NCI-H2171 (cell line): ENCODE data around the gene RAMACL.
"Not testable (repeated sequence)": the region's sequence is repeated elsewhere in the genome, so short reads cannot be mapped to it uniquely, and the experiment has no call there.

ENCODE experiments used
- DNase-seq: peaks from one replicate; lab custom pipeline; 2025; lab: John Stamatoyannopoulos, UW

The RAMACL gene

DNA sequence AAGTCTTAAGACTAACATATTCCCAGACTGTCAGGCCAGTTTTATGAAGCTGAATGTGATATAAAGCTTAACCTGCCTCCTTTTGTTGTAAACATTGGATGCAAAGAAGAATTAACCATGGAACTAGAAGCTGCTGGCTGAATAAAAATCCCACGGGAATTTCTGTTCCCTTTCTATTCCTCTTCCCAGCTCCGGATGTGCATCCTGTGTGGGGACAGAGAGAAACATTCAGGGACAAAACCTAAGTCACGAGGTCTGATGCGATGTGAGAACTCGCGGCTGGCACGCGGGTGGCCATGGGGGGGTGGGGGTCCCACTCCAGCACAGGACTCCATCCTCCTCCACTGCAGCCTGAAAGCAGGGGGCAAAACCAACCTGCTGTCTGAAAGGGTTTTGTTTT lies 32.2 kb downstream of the RAMACL start:
- DNase-seq, result no peak

DNA sequence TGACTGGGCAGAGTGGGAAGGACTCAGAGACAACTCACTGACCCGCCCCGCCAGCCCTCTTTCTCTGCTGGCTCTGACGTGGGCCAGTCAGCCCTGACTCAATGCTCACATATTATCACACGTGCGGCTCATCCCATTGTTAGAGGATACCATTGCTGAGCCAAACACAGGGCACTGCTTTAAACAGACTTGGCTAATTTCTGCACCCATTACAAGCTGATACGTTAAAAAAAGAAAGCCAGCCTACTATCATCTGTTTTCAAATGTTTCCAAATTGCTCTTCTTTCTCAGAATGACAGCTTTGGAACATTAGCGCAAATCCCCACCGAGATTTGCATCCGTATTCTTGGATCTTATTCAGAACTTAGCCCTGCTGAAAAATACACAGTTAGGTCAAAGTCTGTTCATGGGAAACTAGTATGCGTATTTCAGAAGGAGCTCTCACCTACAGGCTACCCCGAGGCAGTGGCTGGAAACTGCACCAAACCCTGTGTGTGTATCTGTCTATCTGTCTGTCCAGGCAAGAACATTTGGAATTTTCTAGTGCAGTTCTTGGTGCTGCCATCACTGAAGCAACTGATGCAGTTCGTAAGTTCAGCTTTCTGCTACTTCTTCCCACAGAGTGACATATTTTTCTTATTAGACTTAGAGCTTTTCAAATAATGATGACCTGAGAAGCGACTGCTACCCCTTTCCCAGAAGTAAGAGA lies 32.8 kb downstream of the RAMACL start:
- DNase-seq, result no peak

DNA sequence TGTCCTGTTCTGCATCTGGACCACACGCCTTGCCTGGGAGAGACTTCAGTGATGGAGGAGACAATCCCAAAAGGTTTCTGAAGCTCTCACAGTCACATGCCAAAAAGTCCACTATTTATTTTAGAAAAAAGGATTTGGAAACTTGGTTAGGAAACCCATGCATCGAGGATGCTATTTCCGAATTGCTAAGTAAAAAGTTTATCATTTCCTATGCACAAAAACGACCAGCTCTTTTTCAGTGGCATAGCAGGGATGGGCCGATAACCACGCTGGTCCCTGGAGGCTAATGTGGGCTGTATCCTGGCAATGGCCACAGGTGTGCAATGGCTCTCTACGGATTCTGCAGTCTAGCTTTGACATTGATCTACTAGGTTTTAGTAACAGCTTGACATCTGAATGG lies 33.9 kb downstream of the RAMACL start:
- DNase-seq, result no peak

DNA sequence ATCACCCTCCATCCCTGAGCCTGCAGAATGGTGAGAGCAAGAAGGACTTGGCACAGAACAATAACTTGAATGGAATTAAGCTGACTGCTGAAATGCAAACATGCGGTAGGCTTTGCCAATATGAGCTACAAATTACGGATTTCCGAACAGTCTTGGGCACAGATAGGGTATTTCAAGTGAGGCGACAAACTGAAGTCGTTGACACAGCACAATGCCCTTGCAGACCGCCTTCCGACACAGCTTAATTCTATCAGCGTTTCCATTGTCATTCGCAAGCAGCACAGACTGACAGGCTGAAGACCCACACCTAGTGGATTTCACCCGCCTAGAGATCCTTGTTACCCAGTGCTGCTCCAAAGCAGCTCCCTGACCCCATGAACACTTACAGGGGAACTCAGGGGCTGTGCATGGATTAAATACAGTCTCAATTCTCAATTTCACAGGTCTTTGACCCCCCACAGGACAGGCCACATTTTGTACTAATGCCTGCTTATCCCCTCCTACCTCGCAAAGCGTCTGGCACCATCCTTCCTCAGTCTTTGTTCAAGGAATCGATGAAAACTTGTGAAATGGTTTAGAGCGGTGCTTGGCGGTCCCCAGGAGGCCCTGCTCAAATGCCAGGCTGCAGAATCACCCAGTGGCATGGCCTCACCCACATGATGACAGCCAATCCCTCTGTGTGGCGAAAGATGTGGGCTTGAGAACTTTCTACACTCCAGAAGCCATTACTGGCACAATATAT lies 34.6 kb downstream of the RAMACL start:
- DNase-seq, result no peak

DNA sequence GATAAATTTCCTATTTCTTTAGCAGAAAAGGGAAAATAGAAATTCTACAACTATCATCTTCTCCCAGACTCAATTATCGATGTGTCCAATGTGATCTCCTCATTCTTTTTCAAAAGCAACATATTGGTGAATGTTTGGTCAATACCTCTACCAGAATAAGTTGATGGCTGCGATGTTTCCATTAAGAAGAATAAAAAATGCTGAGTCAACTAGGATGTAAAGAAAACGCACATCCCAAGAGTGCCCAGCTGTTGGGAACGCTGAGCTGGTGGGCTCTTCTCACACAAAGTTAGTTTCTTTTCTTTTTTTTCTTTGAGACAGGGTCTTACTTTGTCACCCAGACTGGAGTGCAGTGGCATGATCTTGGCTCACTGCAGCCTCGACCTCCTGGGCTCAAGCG lies 39.8 kb downstream of the RAMACL start:
- DNase-seq, result no peak

DNA sequence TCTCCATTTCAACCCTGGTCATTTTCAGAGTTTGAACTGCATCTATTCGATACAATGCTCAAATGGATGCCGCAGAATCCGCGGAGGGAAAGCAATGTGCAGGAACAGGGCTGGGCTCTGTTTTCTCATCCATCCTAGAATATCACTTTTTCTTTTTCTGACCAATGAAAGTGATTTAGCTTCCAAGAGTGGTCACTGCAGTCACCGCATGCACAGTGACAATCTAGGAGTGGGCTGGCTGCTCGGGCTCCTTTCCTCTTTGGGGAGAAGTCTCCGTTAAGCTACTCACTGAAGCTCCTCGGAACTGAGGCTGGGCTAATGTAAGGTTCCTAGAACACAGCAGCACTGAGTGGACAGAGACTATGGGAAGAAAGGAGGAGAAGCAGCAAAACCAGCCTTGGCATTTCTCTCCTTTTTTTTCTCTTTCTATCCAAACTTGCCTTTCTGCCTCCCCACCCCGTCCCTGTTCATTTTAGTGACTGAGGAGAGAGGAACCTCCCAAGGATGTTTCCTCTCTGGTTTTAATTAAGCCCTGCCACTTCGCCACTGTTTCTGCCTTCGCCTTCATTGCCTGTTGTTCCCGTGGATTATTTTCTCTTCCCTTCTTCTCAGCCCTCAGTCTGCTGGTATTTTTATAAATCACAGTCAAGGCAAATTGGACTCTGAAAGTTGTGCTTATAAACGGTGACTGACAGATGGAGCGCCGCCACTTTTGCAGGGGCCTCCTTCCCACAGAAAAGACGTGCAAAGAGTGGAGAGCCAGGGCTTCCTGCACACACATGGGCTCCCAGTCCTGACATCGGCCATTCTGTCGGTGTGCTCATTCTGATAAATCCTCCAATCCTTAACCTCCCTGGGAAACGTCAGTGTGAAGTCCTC lies 41.1 kb downstream of the RAMACL start:
- DNase-seq, result no peak

DNA sequence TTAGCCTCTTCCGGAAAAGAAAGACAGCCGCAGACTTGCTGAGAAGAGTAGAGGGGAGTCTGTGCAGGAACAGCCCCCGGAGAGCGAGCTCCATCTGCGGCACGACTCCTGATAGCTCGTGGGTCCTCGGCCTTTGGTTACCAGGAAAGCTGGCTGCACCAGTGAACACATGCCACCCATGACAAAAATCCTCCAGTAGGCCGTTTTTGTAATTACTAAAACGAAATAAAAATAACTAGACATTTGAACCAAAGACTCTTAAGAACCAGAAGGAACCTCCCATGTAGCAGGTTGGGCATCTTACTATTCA lies 42.2 kb downstream of the RAMACL start:
- DNase-seq, result no peak

DNA sequence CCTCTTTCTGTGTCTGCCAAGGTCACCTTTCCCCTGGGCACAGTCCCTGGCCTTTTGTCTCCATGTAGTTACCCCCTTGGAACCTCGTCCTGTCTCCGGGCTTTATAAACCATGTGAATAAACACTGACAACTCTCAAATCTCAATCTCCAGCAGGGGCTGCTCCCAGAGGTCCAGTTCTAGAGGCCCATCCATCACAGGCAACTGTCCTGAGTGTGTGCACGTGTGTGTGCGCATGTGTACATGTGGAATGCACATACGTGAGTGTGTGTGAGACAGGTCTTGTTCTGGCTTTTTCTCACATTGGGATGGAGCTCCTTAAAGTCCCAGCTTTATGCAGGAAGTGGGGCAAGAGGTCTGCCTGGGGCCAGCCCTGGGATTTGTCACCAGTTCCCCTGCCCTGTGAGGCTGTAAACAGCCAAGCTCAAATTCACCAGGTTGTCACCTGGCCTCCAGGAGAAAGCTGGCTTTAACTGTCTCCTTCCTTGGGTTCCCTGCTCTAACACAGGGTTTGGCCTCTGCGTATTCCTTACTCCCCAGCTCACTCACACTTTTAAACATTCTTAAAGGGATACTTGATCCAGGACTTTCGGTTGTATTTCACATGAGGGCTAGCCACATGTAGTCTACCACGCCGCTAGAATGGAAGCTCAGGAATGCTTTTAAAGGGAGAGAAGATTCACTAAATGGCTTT lies 42.7 kb downstream of the RAMACL start:
- no peak for DNase-seq

DNA sequence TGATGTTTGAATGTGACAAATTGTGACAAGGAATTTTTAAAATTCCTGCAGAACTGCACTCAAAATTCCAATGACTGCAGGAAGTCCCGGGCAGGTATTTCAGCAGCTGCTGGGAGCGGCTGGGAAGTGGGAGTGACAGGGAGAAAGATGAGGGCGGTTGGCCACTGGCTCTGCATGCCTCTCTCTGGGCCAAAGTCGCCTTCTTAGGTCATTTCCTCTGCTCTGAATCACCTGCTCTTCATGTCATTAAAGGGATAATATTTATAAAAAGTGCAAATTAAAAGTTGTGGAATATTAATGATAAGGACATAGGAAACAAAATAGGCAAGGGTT lies 43.9 kb downstream of the RAMACL start:
- no peak for DNase-seq

DNA sequence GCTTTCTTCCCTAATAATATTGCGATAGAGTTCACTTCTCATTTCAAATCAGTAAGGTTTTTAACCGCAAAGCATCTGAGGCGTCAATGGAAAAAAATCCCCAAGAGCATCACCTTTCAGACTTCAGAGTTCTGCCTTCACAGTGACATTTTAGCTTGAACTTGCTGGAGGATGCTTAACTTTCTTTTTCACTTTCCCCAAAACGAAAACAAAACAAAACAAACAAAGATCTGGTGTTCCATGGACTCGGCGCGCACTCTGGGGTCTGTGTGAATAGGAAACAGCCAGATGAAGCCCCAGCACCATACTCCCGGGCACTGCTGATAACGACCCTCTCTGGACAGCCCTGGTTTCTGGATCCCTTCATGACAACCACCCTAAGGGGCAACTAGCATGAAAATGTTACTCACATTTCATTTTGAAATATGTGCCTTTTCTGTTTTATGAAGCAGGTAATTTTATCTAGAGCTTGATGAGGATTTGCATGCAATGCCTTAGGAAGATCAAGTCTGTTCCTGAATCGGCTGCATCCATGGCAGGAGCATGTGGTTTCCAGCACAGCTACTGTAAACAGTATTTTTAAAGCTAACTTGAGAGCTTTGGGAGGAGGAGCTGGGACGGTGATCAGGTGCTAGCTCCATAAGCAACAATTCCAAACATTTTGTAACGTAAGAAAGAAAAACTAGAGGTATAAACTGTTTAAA lies 44.5 kb downstream of the RAMACL start:
- DNase-seq, result no peak

DNA sequence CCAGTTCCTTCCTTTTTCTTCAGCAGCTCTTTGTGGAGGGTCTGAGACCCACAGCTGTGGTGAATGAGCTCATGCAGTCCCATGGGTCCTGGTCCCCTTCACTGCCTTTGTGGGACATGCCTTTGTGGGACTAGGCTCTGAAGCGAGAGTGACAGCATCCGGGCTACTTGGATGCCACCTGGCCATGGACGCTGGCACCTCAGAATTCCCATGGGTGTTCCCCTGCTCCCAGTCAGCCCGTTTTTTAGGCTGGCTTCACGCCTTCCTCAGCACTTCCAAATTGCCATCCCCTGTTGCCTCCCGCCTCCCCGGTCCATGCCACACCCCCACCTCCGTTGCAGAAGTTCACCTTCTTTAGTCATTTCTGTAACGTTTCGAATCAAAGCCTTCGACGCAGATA lies 45.1 kb downstream of the RAMACL start:
- DNase-seq, result no peak

DNA sequence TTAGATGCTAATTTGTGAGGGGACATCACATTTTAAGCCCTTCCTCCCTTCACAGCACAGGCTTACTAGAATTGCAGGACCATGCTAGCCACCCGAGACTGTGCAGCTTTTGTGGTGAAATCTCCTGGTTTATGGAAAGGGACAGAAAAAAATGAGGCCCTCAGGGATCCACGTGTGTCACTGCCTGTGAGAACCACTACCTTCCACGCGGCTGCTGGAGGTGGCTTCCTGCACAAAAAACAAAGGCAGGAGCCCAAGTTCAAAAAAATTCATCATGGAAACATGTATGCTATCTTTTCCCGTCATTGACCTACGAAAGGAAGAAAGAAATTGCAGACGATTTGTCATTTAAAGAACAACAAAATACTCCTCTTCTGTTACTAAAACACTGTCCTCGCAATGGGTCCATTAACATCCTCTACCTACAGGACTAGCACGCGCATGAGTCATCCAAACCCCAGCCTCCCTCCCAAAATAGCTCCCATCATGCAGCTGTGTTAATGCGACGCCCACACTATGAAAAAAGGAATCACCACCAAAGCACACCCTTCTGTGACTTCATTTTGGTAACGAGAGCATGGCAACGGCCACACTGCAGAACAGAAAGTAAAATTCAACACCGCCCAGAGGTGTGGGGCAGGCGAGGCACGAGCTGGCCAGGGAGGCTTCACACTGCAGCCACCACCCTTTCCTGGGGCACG lies 45.7 kb downstream of the RAMACL start:
- DNase-seq, result no peak

DNA sequence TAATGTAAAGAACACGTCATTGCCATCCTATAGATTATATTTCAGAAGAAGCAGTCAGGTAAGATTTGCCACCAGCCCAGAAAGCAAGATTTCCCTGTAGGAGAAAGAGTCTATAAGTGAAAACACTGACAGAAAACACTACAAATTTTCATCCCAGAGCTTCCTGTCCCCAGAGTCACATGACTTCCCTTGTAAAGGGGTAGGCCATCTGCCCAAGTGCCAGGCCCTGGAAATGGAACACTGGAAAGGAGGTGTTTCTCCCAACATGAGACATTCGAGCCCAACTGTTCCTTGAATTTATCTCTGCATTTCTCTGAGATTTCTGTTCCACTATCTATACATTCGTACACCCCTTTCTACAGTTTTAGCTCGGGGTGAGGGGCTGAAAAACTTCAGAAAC lies 46.9 kb downstream of the RAMACL start:
- no peak for DNase-seq

DNA sequence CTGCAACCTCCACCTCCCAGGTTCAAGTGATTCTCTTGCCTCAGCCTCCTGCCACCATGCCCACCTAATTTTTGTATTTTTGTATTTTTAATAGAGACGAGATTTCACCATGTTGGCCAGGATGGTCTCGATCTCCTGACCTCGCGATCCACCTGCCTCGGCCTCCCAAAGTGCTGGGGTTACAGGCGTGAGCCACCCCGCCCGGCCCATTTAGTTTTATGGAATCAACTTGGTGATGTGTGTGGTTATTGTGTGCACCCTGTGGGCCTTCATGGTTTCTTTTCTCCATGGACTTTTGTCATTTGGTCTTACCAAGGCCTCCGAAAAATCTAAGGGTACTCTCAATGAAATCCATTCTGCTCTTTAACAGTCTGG lies 47.5 kb downstream of the RAMACL start:
- DNase-seq, result not testable (repeated sequence)

DNA sequence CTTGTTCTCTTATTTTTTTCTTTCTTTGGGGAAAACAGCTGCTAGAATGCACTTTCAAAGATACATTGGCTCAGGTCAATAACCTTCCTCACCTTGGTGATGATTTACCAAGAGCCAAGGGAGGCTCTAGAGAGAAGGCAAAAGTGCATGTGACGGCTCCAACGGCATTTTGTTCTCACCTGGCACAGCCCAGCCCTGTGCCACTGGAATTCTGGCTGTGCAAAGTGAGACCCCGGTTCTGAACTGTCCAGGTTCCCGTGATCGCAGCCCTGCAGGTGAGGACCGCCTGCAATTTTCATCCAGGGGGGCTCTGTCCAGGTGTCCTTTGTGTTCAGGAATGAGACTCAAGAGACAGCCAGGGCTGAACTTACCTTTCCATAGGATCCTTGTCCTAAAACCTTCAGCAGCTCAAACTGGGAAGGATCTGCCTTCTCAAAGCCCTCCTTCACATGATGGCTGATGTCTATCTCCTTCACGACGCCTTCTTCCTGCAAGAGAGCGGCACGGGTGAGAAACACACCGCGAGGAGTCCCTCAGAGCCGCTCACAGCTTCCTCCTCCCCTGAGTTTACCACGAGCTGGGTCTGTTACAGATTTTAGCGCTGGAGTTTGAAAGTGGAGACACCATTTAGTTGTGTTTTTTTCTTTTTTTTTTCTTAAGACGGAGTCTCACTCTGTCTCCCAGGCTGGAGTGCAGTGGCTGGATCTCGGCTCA lies 48.0 kb downstream of the RAMACL start:
- no peak for DNase-seq

DNA sequence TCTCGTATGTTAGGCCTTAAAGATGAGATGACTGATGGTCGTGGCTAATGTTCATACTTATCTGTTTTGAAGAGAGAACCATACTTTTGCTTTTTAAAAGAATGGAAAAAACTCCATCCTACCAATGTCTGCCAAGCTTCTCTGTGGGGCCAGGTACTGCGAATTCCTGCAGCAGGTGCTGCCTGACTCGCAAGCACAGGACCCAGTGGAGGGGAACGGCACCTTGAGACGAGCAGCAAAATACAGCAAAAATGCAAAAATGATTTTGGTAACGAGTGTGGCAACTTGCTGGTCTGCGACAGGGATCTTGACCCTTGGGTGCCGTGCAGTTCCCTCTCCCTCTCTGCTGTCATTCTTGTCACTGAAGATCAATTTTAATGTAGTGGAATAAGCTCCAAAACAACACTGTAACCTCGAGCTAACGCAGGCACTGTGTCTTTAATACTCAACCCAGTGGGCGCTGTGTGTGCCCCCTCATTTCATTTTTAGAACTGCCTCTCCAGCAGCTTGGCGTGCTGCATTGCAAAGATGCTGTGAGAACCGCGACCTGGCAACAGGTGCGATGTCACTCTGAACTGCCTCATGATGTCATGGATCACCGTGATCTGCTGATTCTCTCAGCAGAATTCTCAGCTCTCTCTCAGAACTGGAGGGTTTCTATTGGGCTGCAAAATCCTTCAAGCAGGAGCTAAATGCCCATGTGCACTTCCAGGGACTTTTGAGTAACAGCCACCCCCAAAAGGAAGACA lies 51.6 kb downstream of the RAMACL start:
- DNase-seq, result no peak

DNA sequence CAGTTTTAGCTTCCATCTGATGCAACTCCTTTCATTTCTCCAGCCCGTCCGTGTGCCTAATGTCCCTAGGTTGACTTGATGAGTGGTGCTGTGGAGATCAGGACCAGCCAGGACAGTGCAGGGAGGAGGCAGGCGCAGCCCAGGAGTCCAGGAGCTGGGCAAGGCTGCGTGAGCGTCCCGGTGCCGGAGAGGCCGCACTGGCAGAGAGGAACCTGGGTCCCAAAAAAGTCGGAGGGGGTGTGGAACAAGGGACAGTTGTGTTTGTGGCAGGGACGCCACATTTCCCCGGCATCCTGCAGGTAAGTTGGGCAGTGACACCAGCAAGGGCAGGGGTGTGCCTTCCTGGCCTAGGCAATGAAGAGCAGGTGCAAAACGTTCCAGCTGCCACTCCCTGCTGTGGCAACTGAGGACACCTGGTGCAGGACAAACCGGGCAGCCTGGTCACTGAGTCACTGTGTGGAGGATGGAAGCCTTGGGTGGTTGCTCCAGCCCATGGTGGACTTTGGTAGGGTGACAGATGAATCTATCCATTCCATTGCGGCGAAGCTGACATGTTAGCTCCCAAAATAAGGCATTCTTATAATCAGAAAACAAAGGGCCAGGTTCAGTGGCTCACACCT lies 53.2 kb downstream of the RAMACL start:
- DNase-seq, result no peak
